Uterus (tissue), 4 donors: ENCODE results near the gene PTPRN2. TPM values are rescaled to one million over a fixed set of nuclear protein-coding genes. Genes with fewer than 3 reads are reported as not detected.

Experiments
- DNase-seq, 2 donors: peaks; one replicate each; pipeline ENCODE4 v3.0.0-alpha.2; 2019 to 2020
- H3K27ac ChIP-seq, 2 donors: fragments of 200-600 bp; sonication (generic); 1 replicate in 1 of 2; 2 replicates in 1 of 2; pipeline ENCODE4 v1.5.1; 2016 to 2018
- H3K27me3 ChIP-seq, 2 donors: fragments of 200-600 bp; sonication (generic); one replicate each; pipeline ENCODE4 v1.5.1; 2018 to 2019; ENCODE audit warnings: control low read depth in 1 of 2
- H3K36me3 ChIP-seq, 2 donors: fragments of 200-600 bp; sonication (generic); one replicate each; pipeline ENCODE4 v1.5.1; 2019; ENCODE audit warnings: control low read depth in 1 of 2
- H3K4me1 ChIP-seq, 2 donors: fragments of 200-600 bp; sonication (generic); one replicate each; pipeline ENCODE4 v1.5.1; 2018 to 2019; ENCODE audit warnings: control low read depth in 1 of 2
- H3K4me3 ChIP-seq, 2 donors: fragments of 200-600 bp; sonication (generic); 1 replicate in 1 of 2; 2 replicates in 1 of 2; pipeline ENCODE4 v1.5.1; 2018 to 2019; ENCODE audit warnings: mild to moderate bottlenecking in 1 of 2
- H3K9me3 ChIP-seq, 2 donors: fragments of 200-600 bp; sonication (generic); one replicate each; pipeline ENCODE4 v1.5.1; 2019; ENCODE audit warnings: control low read depth in 1 of 2
- CTCF ChIP-seq, 4 experiments: fragments of 200-600 bp in 2 of 4; fragments of 450-650 bp in 2 of 4; sonication (generic) in 2 of 4; IDR thresholded peaks; one replicate each; pipeline ENCODE4 v1.5.1; 2016 to 2019; ENCODE audit warnings: antibody characterized with exemption in 4 of 4, mild to moderate bottlenecking in 2 of 4, moderate library complexity in 1 of 4
- POLR2A ChIP-seq, 2 donors: fragments of 450-650 bp; IDR thresholded peaks; one replicate each; pipeline ENCODE4 v1.6.1; 2016; ENCODE audit warnings: antibody characterized with exemption in 2 of 2, mild to moderate bottlenecking in 1 of 2, moderate library complexity in 1 of 2
- intact Hi-C: fragments of 100-400 bp; cut with DNase I; formaldehyde crosslinking; loops from one replicate; pipeline ENCODE4 v1.15.1; 2023; ENCODE audit warnings: low total_unique reads
- total RNA-seq, 4 donors: library from RNA; depleted of rRNA in 3 of 4; stranded (reverse); fragments of >200 nt in 3 of 4; gene quantifications; one replicate each; pipeline versions ENCODE4 v1.1.0 to v1.2.4, GENCODE V29; 2014 to 2023
- donor health status: DM: yes; HTN: yes; CAD: no.

PTPRN2 gene
- total RNA-seq, 4 donors from 2014 or later: 1.2 to 5.2 (median 2.3) TPM

- Histone ChIP-seq H3K36me3 (no peaks in the 10 kb centered on the region), H3K4me3 (no peak overlapping the region), H3K4me1 (peaks cover 0 to 7% of the 10 kb centered on the region in 2 donors), H3K9me3 (no peaks in the 10 kb centered on the region), H3K27me3 (no peaks in the 10 kb centered on the region), H3K27ac (no peak overlapping the region)
- DNase-seq: no peak
- no peak for TF ChIP-seq CTCF (IDR thresholded peaks at IDR 0.05)
- no peak for TF ChIP-seq POLR2A (IDR thresholded peaks at IDR 0.05)
- intact Hi-C loops: no loop called here
Observed at GRCh38 chr7:158014976-158015375, 572.6 kb downstream of the PTPRN2 start.

DNA sequence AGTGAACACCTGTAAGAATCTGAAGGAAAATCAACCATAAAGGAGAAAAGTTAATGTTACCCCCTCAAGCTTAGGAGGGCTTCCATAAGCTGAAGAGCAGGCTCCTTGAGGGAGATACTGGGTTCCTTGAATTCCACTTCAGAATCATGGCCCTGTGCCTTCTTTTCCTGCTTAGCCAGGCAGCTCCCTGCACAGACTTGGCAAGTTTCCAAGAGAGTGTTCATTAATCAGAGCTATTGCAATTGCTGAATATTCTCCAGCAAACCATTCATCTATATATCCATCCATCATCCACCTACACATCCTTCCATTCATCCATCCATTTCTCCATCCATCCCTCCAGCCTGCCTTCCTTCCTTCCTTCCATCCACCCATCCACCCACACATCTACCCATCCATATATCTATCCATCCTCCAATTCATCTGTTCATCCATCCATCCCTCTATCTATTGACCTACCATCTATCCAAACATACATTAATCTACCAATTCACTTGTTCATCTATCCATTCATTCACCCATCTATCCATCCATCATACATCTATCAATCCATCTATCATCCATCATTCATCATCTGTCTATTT is 574.4 kb downstream of the PTPRN2 start:
- DNase-seq: no peak
- Histone ChIP-seq H3K4me3 (no peak overlapping the region), H3K27ac (no peak overlapping the region), H3K36me3 (no peaks in the 10 kb centered on the region), H3K27me3 (no peaks in the 10 kb centered on the region), H3K9me3 (no peaks in the 10 kb centered on the region), H3K4me1 (peaks cover 0 to 7% of the 10 kb centered on the region in 2 donors)
- TF ChIP-seq POLR2A (IDR thresholded peaks at IDR 0.05): no peak
- TF ChIP-seq CTCF (IDR thresholded peaks at IDR 0.05): no peak
- intact Hi-C loops: no loop called here

DNA sequence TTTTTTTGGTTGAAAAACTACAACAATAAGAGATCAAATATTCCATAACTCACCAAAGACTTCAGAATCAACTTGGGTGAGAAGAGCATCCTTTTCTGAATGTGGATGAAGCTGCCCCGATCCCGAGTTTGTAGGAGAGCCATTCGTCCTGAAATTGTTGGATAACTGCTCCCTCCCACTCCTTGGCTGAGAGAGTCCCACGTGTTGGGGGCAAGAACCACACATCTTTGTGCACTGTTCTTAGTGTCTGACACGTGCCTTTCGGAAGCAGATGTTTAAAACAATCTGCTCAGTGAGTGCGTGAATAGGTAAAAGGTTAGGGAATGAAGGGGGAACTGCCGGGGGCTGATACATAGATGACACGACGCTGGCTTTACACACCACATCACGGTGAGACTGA is 575.7 kb downstream of the PTPRN2 start:
- Histone ChIP-seq H3K4me3 (no peak overlapping the region), H3K9me3 (no peaks in the 10 kb centered on the region), H3K4me1 (peaks cover 0 to 7% of the 10 kb centered on the region in 2 donors), H3K27ac (no peak overlapping the region), H3K36me3 (no peaks in the 10 kb centered on the region), H3K27me3 (no peaks in the 10 kb centered on the region)
- TF ChIP-seq POLR2A (IDR thresholded peaks at IDR 0.05) (no peak), CTCF (IDR thresholded peaks at IDR 0.05) (no peak)
- intact Hi-C loops: no loop called here
- DNase-seq: no peak

GRCh38 chr7:158010961-158011693 is 576.5 kb downstream of the PTPRN2 start:
- intact Hi-C loops: no loop called here
- Histone ChIP-seq H3K27ac (no peak overlapping the region), H3K36me3 (no peaks in the 10 kb centered on the region), H3K9me3 (no peaks in the 10 kb centered on the region), H3K27me3 (no peaks in the 10 kb centered on the region), H3K4me1 (peaks cover 0 to 3% of the 10 kb centered on the region in 2 donors), H3K4me3 (no peak overlapping the region)
- DNase-seq: no peak
- TF ChIP-seq CTCF (IDR thresholded peaks at IDR 0.05): no peak

DNA sequence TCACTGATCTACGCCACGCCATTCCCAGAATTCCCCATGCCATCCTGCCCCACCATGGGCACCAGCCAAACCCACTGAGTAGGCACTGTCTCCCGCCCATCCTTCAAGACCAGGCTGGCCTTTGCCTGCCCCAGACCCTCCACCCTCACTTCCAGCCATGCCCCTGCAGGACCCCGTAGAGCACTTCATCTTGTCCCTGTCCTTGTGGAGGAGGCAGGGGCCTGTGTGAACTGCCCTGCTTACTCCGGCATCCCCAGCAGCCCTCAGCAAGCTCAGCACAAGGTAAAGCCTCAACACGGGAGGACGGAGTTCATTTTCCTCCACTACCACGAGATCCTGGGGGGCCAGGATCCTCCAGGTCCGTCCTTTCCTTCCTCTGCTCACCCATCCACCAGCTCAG is 577.7 kb downstream of the PTPRN2 start:
- no peaks in the 10 kb centered on the region for H3K4me1 ChIP-seq
- no peak overlapping the region for H3K4me3 ChIP-seq
- no peaks in the 10 kb centered on the region for H3K27me3 ChIP-seq
- DNase-seq: no peak
- H3K36me3 ChIP-seq: no peaks in the 10 kb centered on the region
- no peaks in the 10 kb centered on the region for H3K9me3 ChIP-seq
- TF ChIP-seq CTCF (IDR thresholded peaks at IDR 0.05) (no peak), POLR2A (IDR thresholded peaks at IDR 0.05) (no peak)
- no peak overlapping the region for H3K27ac ChIP-seq
- intact Hi-C loops: no loop called here
